Glomerular visceral epithelial cell (primary cell): ENCODE measurements around the gene PDE3B.
"Not testable (repeated sequence)": the region's sequence is repeated elsewhere in the genome, so short reads cannot be mapped to it uniquely, and the experiment has no call there.

Source experiments
- DNase-seq: peaks from one replicate; pipeline ENCODE4 v3.0.0-alpha.2; 2016; ENCODE audit errors: extremely low spot score

The PDE3B gene

GRCh38 chr11:14643697-14644225, at the start of gene PDE3B:
Gene PDE3B, plus strand, starts transcription at chr11:14643804. Its CDS starts 272 bp downstream, at chr11:14644076.
- DNase-seq, result peak; percentile 22

- not testable (repeated sequence) for DNase-seq
Observed at GRCh38 chr11:14595261-14595660, 48.3 kb upstream of the PDE3B start.

- DNase-seq, result no peak
Observed at GRCh38 chr11:14607713-14608112, 35.9 kb upstream of the PDE3B start.

GRCh38 chr11:14609902-14610301, 33.7 kb upstream of the PDE3B start:
- no peak for DNase-seq

- DNase-seq, result no peak
Observed at GRCh38 chr11:14611939-14612338, 31.7 kb upstream of the PDE3B start.

- DNase-seq, result no peak
Observed at GRCh38 chr11:14612694-14613093, 30.9 kb upstream of the PDE3B start.

- DNase-seq, result no peak
Observed at GRCh38 chr11:14614091-14614622, 29.4 kb upstream of the PDE3B start.

- DNase-seq, result no peak
Observed at GRCh38 chr11:14617241-14618027, 26.2 kb upstream of the PDE3B start.

- no peak for DNase-seq
Observed at GRCh38 chr11:14618060-14618459, 25.5 kb upstream of the PDE3B start.

GRCh38 chr11:14619603-14620531, 23.7 kb upstream of the PDE3B start:
- DNase-seq, result no peak

- no peak for DNase-seq
Observed at GRCh38 chr11:14622223-14622954, 21.2 kb upstream of the PDE3B start.

GRCh38 chr11:14623036-14623435, 20.6 kb upstream of the PDE3B start:
- DNase-seq, result no peak

- no peak for DNase-seq
Observed at GRCh38 chr11:14625586-14626205, 17.9 kb upstream of the PDE3B start.

GRCh38 chr11:14626650-14627049, 17.0 kb upstream of the PDE3B start:
- no peak for DNase-seq

GRCh38 chr11:14633506-14634224, 9.9 kb upstream of the PDE3B start:
- DNase-seq, result not testable (repeated sequence)

GRCh38 chr11:14634813-14635212, 8.8 kb upstream of the PDE3B start:
- no peak for DNase-seq

GRCh38 chr11:14635546-14635945, 8.1 kb upstream of the PDE3B start:
- no peak for DNase-seq

- DNase-seq, result no peak
Observed at GRCh38 chr11:14636119-14636518, 7.5 kb upstream of the PDE3B start.

GRCh38 chr11:14637868-14638409, 5.7 kb upstream of the PDE3B start:
- DNase-seq, result no peak

GRCh38 chr11:14638561-14638960, 5.0 kb upstream of the PDE3B start:
- no peak for DNase-seq
